NCI-H1417 treated with DMSO at 0.1 percent for 48 hours (cell line): Measurements from ENCODE around the gene METTL22.

Experiments
- DNase-seq: peaks from one replicate; lab custom pipeline; 2025; lab: John Stamatoyannopoulos, UW

METTL22 gene

GRCh38 chr16:8694795-8695728 is 73.6 kb downstream of the METTL22 start:
- no peak for DNase-seq

- no peak for DNase-seq
Measured at GRCh38 chr16:8696880-8697279, 75.4 kb downstream of the METTL22 start.

- no peak for DNase-seq
Measured at GRCh38 chr16:8697965-8698364, 76.5 kb downstream of the METTL22 start.
